ENCODE results near the gene SFXN5. TPM values are rescaled to one million over a fixed set of nuclear protein-coding genes. Genes with fewer than 3 reads are reported as not detected.

Gene SFXN5
- total RNA-seq, 1 experiment from 2014 or later: 15.2 TPM

- H3K4me1 ChIP-seq (replicated peaks; ENCODE audit: insufficient read depth): peaks cover 6% of the 10 kb centered on the region
- no peak overlapping the region for H3K27ac ChIP-seq
- no peaks in the 10 kb centered on the region for H3K9me2 ChIP-seq (ENCODE audit: insufficient read depth)
- H2AFZ ChIP-seq: no peak overlapping the region
- no peak for DNase-seq
- no peaks in the 10 kb centered on the region for H3K9me3 ChIP-seq (ENCODE audit: insufficient read depth, low read depth)
- peaks cover 27% of the 10 kb centered on the region for H3F3A ChIP-seq (ENCODE audit: insufficient read depth, low read depth)
- H3K4me2 ChIP-seq: no peak overlapping the region
- no peaks in the 10 kb centered on the region for H3K36me3 ChIP-seq (ENCODE audit: low read depth)
- ChIA-PET CTCF (no interaction called here), POLR2A (ENCODE audit: unreplicated experiment) (no interaction called here)
- H3K79me2 ChIP-seq (ENCODE audit: low read depth): peaks cover 9% of the 10 kb centered on the region; the same call in 1 of the 2 replicates
- no peaks in the 10 kb centered on the region for H3K27me3 ChIP-seq (ENCODE audit: insufficient read depth, low read depth)
- TF ChIP-seq EZH2 (IDR thresholded peaks at IDR 0.05; ENCODE audit: low read depth) (no peak), CTCF (conservative IDR thresholded peaks at IDR 0.05) (no peak)
- no TSS peak for BruUV-seq (replicated peaks)
- intact Hi-C loops (cut with micrococcal nuclease; ENCODE audit: unreplicated experiment): no loop called here
- H4K20me1 ChIP-seq (ENCODE audit: insufficient read depth): no peaks in the 10 kb centered on the region
- H3K4me3 ChIP-seq: no peak overlapping the region
Observed at GRCh38 chr2:73116182-73116960, 44.9 kb upstream of the SFXN5 start.

GRCh38 chr2:73114273-73114867, 42.9 kb upstream of the SFXN5 start:
- peaks cover 31% of the 10 kb centered on the region for H3F3A ChIP-seq (ENCODE audit: insufficient read depth, low read depth)
- DNase-seq: no peak
- no peak for TF ChIP-seq EZH2 (IDR thresholded peaks at IDR 0.05; ENCODE audit: low read depth)
- TF ChIP-seq CTCF (conservative IDR thresholded peaks at IDR 0.05): no peak
- H3K36me3 ChIP-seq (ENCODE audit: low read depth): no peaks in the 10 kb centered on the region
- H3K79me2 ChIP-seq (ENCODE audit: low read depth): peaks cover 29% of the 10 kb centered on the region
- H4K20me1 ChIP-seq (ENCODE audit: insufficient read depth): no peaks in the 10 kb centered on the region
- no peak overlapping the region for H3K27ac ChIP-seq
- BruUV-seq (replicated peaks): no TSS peak
- H3K4me1 ChIP-seq (replicated peaks; ENCODE audit: insufficient read depth): peaks cover 20% of the 10 kb centered on the region
- H3K9me3 ChIP-seq (ENCODE audit: insufficient read depth, low read depth): no peaks in the 10 kb centered on the region
- POLR2A ChIA-PET (ENCODE audit: unreplicated experiment): no interaction called here
- H3K4me3 ChIP-seq: no peak overlapping the region
- no peak overlapping the region for H2AFZ ChIP-seq
- intact Hi-C loops (cut with micrococcal nuclease; ENCODE audit: unreplicated experiment): no loop called here
- H3K9me2 ChIP-seq (ENCODE audit: insufficient read depth): no peaks in the 10 kb centered on the region
- no peaks in the 10 kb centered on the region for H3K27me3 ChIP-seq (ENCODE audit: insufficient read depth, low read depth)
- peak overlapping the region; percentile 88 for H3K4me2 ChIP-seq
- CTCF ChIA-PET: no interaction called here

GRCh38 chr2:73112913-73113854, 41.7 kb upstream of the SFXN5 start, which contains the start of gene RAB11FIP5:
RAB11FIP5 (minus strand) TSS chr2:73112948; CDS start chr2:73112777, 171 bp downstream.
- Histone ChIP-seq H3K27me3 (ENCODE audit: insufficient read depth, low read depth) (no peaks in the 10 kb centered on the region), H3K4me1 (replicated peaks; ENCODE audit: insufficient read depth) (peaks cover 20% of the 10 kb centered on the region), H4K20me1 (ENCODE audit: insufficient read depth) (no peaks in the 10 kb centered on the region), H3K4me3 (peak within 1 kb of the TSS; percentile 96), H3K9me2 (ENCODE audit: insufficient read depth) (no peaks in the 10 kb centered on the region), H2AFZ (peak within 1 kb of the TSS; percentile 100), H3K79me2 (ENCODE audit: low read depth) (peaks cover 41% of the 10 kb centered on the region), H3K4me2 (peak within 1 kb of the TSS; percentile 98), H3K27ac (peak within 1 kb of the TSS; percentile 75), H3K9me3 (ENCODE audit: insufficient read depth, low read depth) (no peaks in the 10 kb centered on the region), H3F3A (ENCODE audit: insufficient read depth, low read depth) (peaks cover 31% of the 10 kb centered on the region), H3K36me3 (ENCODE audit: low read depth) (no peaks in the 10 kb centered on the region)
- TSS peak; percentile 80 for BruUV-seq (replicated peaks)
- ChIA-PET POLR2A (ENCODE audit: unreplicated experiment) (no interaction called here), CTCF (interaction anchor here (0.5 to 0.6 kb wide), 2 partner anchors 50 to 62 kb away, joined by 3 to 4 read pairs; no protein-coding TSS in a partner anchor)
- TF ChIP-seq EZH2 (IDR thresholded peaks at IDR 0.05; ENCODE audit: low read depth): no peak
- TF ChIP-seq CTCF (conservative IDR thresholded peaks at IDR 0.05): no peak
- DNase-seq: peak; percentile 73 to 88
- intact Hi-C loops (cut with micrococcal nuclease; ENCODE audit: unreplicated experiment): no loop called here

All from PC-9 (cell line).